ENCODE results near the gene ZNF319. TPM values are rescaled to one million over a fixed set of nuclear protein-coding genes. Genes with fewer than 3 reads are reported as not detected.

ZNF319 gene
- total RNA-seq, 3 donors from 2014 or later (not counting 1 experiment from before 2014, with no cell fraction given) = 15.9 to 31.3 (median 29.3) TPM

DNA sequence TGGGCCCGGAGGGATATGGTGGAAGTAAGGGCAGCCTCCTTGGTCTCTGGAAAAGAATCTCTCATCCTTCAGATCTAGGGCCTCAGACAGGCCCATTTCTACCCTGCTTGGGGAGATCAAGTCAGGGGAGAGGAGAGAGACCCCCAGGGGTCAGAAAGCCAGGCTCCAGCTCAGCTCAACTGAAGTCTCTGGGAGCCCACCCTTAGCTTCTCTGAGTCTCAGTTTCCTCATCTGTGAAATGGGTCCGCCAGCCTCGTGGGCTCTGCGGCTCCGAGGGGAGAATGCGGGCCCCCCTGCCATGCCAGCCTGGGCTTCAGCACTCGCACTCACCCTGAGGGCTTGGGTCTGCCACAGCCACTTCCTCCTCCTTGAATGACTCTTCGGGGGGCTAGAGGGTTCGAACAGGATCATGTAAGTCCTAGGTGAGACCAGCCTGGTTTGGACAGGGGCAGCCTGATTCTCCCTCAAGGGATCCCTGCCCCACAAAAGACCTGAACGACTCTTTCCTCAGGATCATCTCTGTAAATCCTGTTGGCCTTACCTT is 36.2 kb downstream of the ZNF319 start:
- no peak for TF ChIP-seq CTCF (IDR thresholded peaks at IDR 0.05)
- H3K27me3 Mint-ChIP-seq (ENCODE audit: low read depth in 2 of 2) = no peaks in the 10 kb centered on the region
- no peaks in the 10 kb centered on the region for H3K4me1 Mint-ChIP-seq
- H3K27ac Mint-ChIP-seq = no peak overlapping the region
- H3K9me3 Mint-ChIP-seq = no peaks in the 10 kb centered on the region
- intact Hi-C loops (cut with micrococcal nuclease) = no loop called here
- H3K4me1 ChIP-seq (ENCODE audit: control insufficient read depth, insufficient read depth, low read length) = no peaks in the 10 kb centered on the region
- H3K27ac ChIP-seq (ENCODE audit: low read length) = no peak overlapping the region
- no peaks in the 10 kb centered on the region for H3K27me3 ChIP-seq (ENCODE audit: control insufficient read depth, insufficient read depth, low read length)
- no peaks in the 10 kb centered on the region for H3K36me3 Mint-ChIP-seq
- H3K9me3 ChIP-seq (ENCODE audit: control insufficient read depth, insufficient read depth, low read length) = no peaks in the 10 kb centered on the region
- no peaks in the 10 kb centered on the region for H3K36me3 ChIP-seq (ENCODE audit: control insufficient read depth, insufficient read depth, low read length)
- 72% methylated on average over 9 of the region's 10 CpGs for whole genome bisulfite sequencing (ENCODE audit: insufficient coverage)
- ATAC-seq (no peak), DNase-seq (no peak)
- H3K4me3 ChIP-seq (ENCODE audit: low read length) = no peak overlapping the region
- no peak overlapping the region for H3K4me3 Mint-ChIP-seq

DNA sequence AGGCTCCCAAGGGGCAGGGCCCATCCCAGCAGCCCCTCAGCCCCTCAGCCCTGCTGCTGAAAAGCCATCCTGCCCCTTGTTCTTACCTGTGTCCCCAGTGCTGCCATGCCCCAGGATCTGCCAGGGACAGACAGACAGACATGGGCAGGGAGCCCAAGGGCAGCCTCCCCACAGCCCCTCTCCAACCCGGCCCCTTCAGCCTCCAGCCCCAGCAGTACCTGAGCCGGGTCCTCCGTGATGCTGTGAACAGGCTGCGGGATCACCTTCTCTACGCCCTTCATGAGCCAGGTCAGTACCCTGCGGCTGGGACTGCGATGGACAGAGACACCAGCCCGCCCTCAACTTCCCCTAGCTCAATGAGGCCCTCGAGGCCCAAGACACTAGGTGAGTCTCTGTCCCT is 37.7 kb downstream of the ZNF319 start:
- DNase-seq = no peak

DNA sequence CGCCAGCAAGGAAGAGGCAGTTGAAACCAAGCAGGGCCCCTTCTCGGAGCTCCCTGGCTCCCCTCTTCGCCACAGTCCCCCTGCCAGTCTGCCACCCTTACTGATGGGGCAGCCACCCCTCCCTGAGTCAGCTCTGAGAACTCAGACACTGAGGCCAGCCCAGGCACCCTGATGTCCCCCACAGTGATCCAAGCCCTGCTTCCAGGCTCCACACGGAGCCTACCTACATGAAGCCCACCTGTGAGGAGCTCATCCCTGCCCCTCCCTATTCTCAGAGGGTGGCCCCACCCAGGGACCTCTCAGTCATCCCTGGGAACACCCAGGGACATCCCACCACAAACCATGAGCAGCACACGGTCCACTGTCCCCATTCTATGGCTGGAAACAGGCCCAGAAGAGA is 38.4 kb downstream of the ZNF319 start:
- DNase-seq = no peak
- no peak overlapping the region for H3K4me3 ChIP-seq (ENCODE audit: low read length)
- no peaks in the 10 kb centered on the region for H3K36me3 ChIP-seq (ENCODE audit: control insufficient read depth, insufficient read depth, low read length)
- no peaks in the 10 kb centered on the region for H3K9me3 ChIP-seq (ENCODE audit: control insufficient read depth, insufficient read depth, low read length)
- no peak for ATAC-seq
- no peak overlapping the region for H3K27ac ChIP-seq (ENCODE audit: low read length)
- H3K27me3 Mint-ChIP-seq (ENCODE audit: low read depth in 2 of 2) = no peaks in the 10 kb centered on the region
- H3K27ac Mint-ChIP-seq = no peak overlapping the region
- no peak for TF ChIP-seq CTCF (IDR thresholded peaks at IDR 0.05)
- WGBS (ENCODE audit: insufficient coverage) = 72% methylated on average over 5 of the region's 5 CpGs
- H3K9me3 Mint-ChIP-seq = no peaks in the 10 kb centered on the region
- no peak overlapping the region for H3K4me3 Mint-ChIP-seq
- no peaks in the 10 kb centered on the region for H3K36me3 Mint-ChIP-seq
- H3K4me1 ChIP-seq (ENCODE audit: control insufficient read depth, insufficient read depth, low read length) = no peaks in the 10 kb centered on the region
- H3K27me3 ChIP-seq (ENCODE audit: control insufficient read depth, insufficient read depth, low read length) = no peaks in the 10 kb centered on the region
- no peaks in the 10 kb centered on the region for H3K4me1 Mint-ChIP-seq
- intact Hi-C loops (cut with micrococcal nuclease) = no loop called here

More for the DNA sequence above, 37.7 kb downstream of the ZNF319 start:
- H3K27me3 ChIP-seq (ENCODE audit: control insufficient read depth, insufficient read depth, low read length) = no peaks in the 10 kb centered on the region
- H3K27ac Mint-ChIP-seq = no peak overlapping the region
- no peaks in the 10 kb centered on the region for H3K9me3 ChIP-seq (ENCODE audit: control insufficient read depth, insufficient read depth, low read length)
- H3K27me3 Mint-ChIP-seq (ENCODE audit: low read depth in 2 of 2) = no peaks in the 10 kb centered on the region
- TF ChIP-seq CTCF (IDR thresholded peaks at IDR 0.05) = no peak
- intact Hi-C loops (cut with micrococcal nuclease) = no loop called here
- no peaks in the 10 kb centered on the region for H3K36me3 ChIP-seq (ENCODE audit: control insufficient read depth, insufficient read depth, low read length)
- no peak for ATAC-seq
- no peak overlapping the region for H3K27ac ChIP-seq (ENCODE audit: low read length)
- no peaks in the 10 kb centered on the region for H3K4me1 Mint-ChIP-seq
- H3K4me3 ChIP-seq (ENCODE audit: low read length) = no peak overlapping the region
- no peaks in the 10 kb centered on the region for H3K36me3 Mint-ChIP-seq
- WGBS (ENCODE audit: insufficient coverage) = 80% methylated on average over 8 of the region's 9 CpGs
- H3K4me1 ChIP-seq (ENCODE audit: control insufficient read depth, insufficient read depth, low read length) = no peaks in the 10 kb centered on the region
- H3K9me3 Mint-ChIP-seq = no peaks in the 10 kb centered on the region
- no peak overlapping the region for H3K4me3 Mint-ChIP-seq

- WGBS (ENCODE audit: insufficient coverage) = 56% methylated on average over 2 of the region's 2 CpGs
- H3K4me3 ChIP-seq (ENCODE audit: low read length) = no peak overlapping the region
- no peaks in the 10 kb centered on the region for H3K9me3 Mint-ChIP-seq
- DNase-seq (no peak), ATAC-seq (no peak)
- no peaks in the 10 kb centered on the region for H3K4me1 Mint-ChIP-seq
- no peaks in the 10 kb centered on the region for H3K36me3 Mint-ChIP-seq
- no peaks in the 10 kb centered on the region for H3K9me3 ChIP-seq (ENCODE audit: control insufficient read depth, insufficient read depth, low read length)
- no peaks in the 10 kb centered on the region for H3K36me3 ChIP-seq (ENCODE audit: control insufficient read depth, insufficient read depth, low read length)
- no peaks in the 10 kb centered on the region for H3K27me3 Mint-ChIP-seq (ENCODE audit: low read depth in 2 of 2)
- H3K27ac Mint-ChIP-seq = no peak overlapping the region
- H3K4me3 Mint-ChIP-seq = no peak overlapping the region
- no peaks in the 10 kb centered on the region for H3K27me3 ChIP-seq (ENCODE audit: control insufficient read depth, insufficient read depth, low read length)
- no peak for TF ChIP-seq CTCF (IDR thresholded peaks at IDR 0.05)
- intact Hi-C loops (cut with micrococcal nuclease) = no loop called here
- no peaks in the 10 kb centered on the region for H3K4me1 ChIP-seq (ENCODE audit: control insufficient read depth, insufficient read depth, low read length)
- no peak overlapping the region for H3K27ac ChIP-seq (ENCODE audit: low read length)
These were observed 38.9 kb downstream of the ZNF319 start for GRCh38 chr16:57961538-57961937.

All from natural killer cell (primary cell).